H9 (cell line): ENCODE measurements around the gene CTCFL. TPM values are rescaled to one million over a fixed set of nuclear protein-coding genes. Genes with fewer than 3 reads are reported as not detected.

Experiments used
- DNase-seq: peaks from one replicate; pipeline ENCODE4 v3.0.0-alpha.2; 2017
- H2AFZ ChIP-seq: one replicate; pipeline ENCODE4 v1.6.1; 2013; ENCODE audit warnings: mild to moderate bottlenecking, low read length, control low read depth, moderate library complexity
- H2AK5ac ChIP-seq: 2 replicates; pipeline ENCODE4 v1.6.1; 2013; ENCODE audit warnings: low read length, control low read depth, mixed read lengths; ENCODE audit not compliant: insufficient read length
- H2BK120ac ChIP-seq: one replicate; pipeline ENCODE4 v1.6.1; 2013; ENCODE audit warnings: low read depth, mild to moderate bottlenecking, low read length, control low read depth, inconsistent platforms; ENCODE audit not compliant: poor library complexity, severe bottlenecking
- H2BK12ac ChIP-seq: 2 replicates; pipeline ENCODE4 v1.6.1; 2013; ENCODE audit warnings: low read length, control low read depth, mixed read lengths, low read depth; ENCODE audit not compliant: insufficient read length
- H2BK15ac ChIP-seq: 2 replicates; pipeline ENCODE4 v1.6.1; 2013; ENCODE audit warnings: low read depth, low read length, control low read depth
- H2BK20ac ChIP-seq: one replicate; pipeline ENCODE4 v1.6.1; 2013; ENCODE audit warnings: low read depth, mild to moderate bottlenecking, low read length, control low read depth, inconsistent platforms; ENCODE audit not compliant: poor library complexity, severe bottlenecking
- H2BK5ac ChIP-seq: 2 replicates; pipeline ENCODE4 v1.6.1; 2013; ENCODE audit warnings: low read length, control low read depth, mixed read lengths; ENCODE audit not compliant: insufficient read length
- H3K14ac ChIP-seq: 2 replicates; pipeline ENCODE4 v1.6.1; 2013; ENCODE audit warnings: low read length, control low read depth; ENCODE audit not compliant: insufficient read depth
- H3K18ac ChIP-seq: 2 replicates; pipeline ENCODE4 v1.6.1; 2013; ENCODE audit warnings: low read depth, mild to moderate bottlenecking, mixed read lengths, low read length, control low read depth; ENCODE audit not compliant: insufficient read length
- H3K23ac ChIP-seq: 2 replicates; pipeline ENCODE4 v1.6.1; 2013; ENCODE audit warnings: low read length, control low read depth, mixed read lengths, low read depth; ENCODE audit not compliant: insufficient read length
- H3K23me2 ChIP-seq: 2 replicates; pipeline ENCODE4 v1.6.1; 2013; ENCODE audit warnings: low read depth, mild to moderate bottlenecking, mixed read lengths, low read length, control low read depth; ENCODE audit not compliant: insufficient read length, poor library complexity, severe bottlenecking
- H3K27ac ChIP-seq: 2 replicates; pipeline ENCODE4 v1.5.1; 2013; ENCODE audit warnings: low read length, control low read depth, mixed read lengths, low read depth; ENCODE audit not compliant: insufficient read length
- H3K27me3 ChIP-seq: 2 replicates; pipeline ENCODE4 v1.6.1; 2013; ENCODE audit warnings: low read length, control low read depth, inconsistent platforms; ENCODE audit not compliant: insufficient read depth
- H3K4ac ChIP-seq: 2 replicates; pipeline ENCODE4 v1.6.1; 2013; ENCODE audit warnings: low read depth, mild to moderate bottlenecking, control low read depth, inconsistent platforms, low read length, moderate library complexity
- H3K4me1 ChIP-seq: 2 replicates; pipeline ENCODE4 v1.6.1; 2013; ENCODE audit warnings: low read length, control low read depth, inconsistent platforms; ENCODE audit not compliant: insufficient read depth
- H3K4me2 ChIP-seq: 2 replicates; pipeline ENCODE4 v1.6.1; 2013; ENCODE audit warnings: low read length, control low read depth, mixed read lengths; ENCODE audit not compliant: insufficient read length, insufficient read depth
- H3K56ac ChIP-seq: 2 replicates; pipeline ENCODE4 v1.6.1; 2013; ENCODE audit warnings: low read depth, mild to moderate bottlenecking, mixed read lengths, low read length, control low read depth; ENCODE audit not compliant: insufficient read length
- H3K79me1 ChIP-seq: 2 replicates; pipeline ENCODE4 v1.6.1; 2013; ENCODE audit warnings: low read depth, mild to moderate bottlenecking, moderate library complexity, low read length, control low read depth, inconsistent platforms; ENCODE audit not compliant: insufficient read depth, poor library complexity, severe bottlenecking
- H3K79me2 ChIP-seq: 2 replicates; pipeline ENCODE4 v1.6.1; 2013; ENCODE audit warnings: low read length, control low read depth, inconsistent platforms; ENCODE audit not compliant: insufficient read depth
- H3K9ac ChIP-seq: 2 replicates; pipeline ENCODE4 v1.6.1; 2013; ENCODE audit warnings: low read length, control low read depth, mixed read lengths; ENCODE audit not compliant: insufficient read length; ENCODE audit errors: extremely low read depth
- H3K9me3 ChIP-seq: one replicate; pipeline ENCODE4 v1.6.1; 2013; ENCODE audit warnings: low read depth, low read length, inconsistent platforms; ENCODE audit not compliant: control insufficient read depth
- H3T11ph ChIP-seq: one replicate; pipeline ENCODE4 v1.6.1; 2013; ENCODE audit warnings: mild to moderate bottlenecking, low read length, control low read depth, inconsistent platforms
- H4K20me1 ChIP-seq: one replicate; pipeline ENCODE4 v1.6.1; 2013; ENCODE audit not compliant: control insufficient read depth, insufficient read length, insufficient read depth
- H4K5ac ChIP-seq: 2 replicates; pipeline ENCODE4 v1.6.1; 2013; ENCODE audit warnings: low read depth, mild to moderate bottlenecking, mixed read lengths, low read length, control low read depth; ENCODE audit not compliant: insufficient read length
- H4K8ac ChIP-seq: replicated peaks from 2 replicates; pipeline ENCODE4 v1.6.1; 2013; ENCODE audit warnings: low read length, control low read depth, mixed read lengths, low read depth; ENCODE audit not compliant: insufficient read length
- H4K91ac ChIP-seq: 2 replicates; pipeline ENCODE4 v1.6.1; 2013; ENCODE audit warnings: low read depth, mild to moderate bottlenecking, moderate library complexity, mixed read lengths, low read length, control low read depth; ENCODE audit not compliant: insufficient read length
- H3K27ac Mint-ChIP-seq, 3 experiments: 2 replicates in 2 of 3; 3 replicates in 1 of 3; pipeline ENCODE4 v1.8.0; 2020 to 2021; ENCODE audit warnings: mixed read lengths in 3 of 3, mild to moderate bottlenecking in 1 of 3, moderate library complexity in 1 of 3
- H3K27me3 Mint-ChIP-seq: 2 replicates; pipeline ENCODE4 v1.8.0; 2021; ENCODE audit warnings: low read depth, mild to moderate bottlenecking, moderate library complexity, mixed read lengths
- H3K36me3 Mint-ChIP-seq, 3 experiments: 2 replicates in 2 of 3; 3 replicates in 1 of 3; pipeline ENCODE4 v1.8.0; 2020 to 2021; ENCODE audit warnings: low read depth in 3 of 3, mixed read lengths in 3 of 3; ENCODE audit not compliant: insufficient read depth in 1 of 3
- H3K4me1 Mint-ChIP-seq, 2 experiments: 2 replicates each; pipeline ENCODE4 v1.8.0; 2020; ENCODE audit warnings: mixed read lengths in 2 of 2
- H3K4me3 Mint-ChIP-seq, 2 experiments: 2 replicates in 1 of 2; 3 replicates in 1 of 2; pipeline ENCODE4 v1.8.0; 2020 to 2021; ENCODE audit warnings: mild to moderate bottlenecking in 2 of 2, mixed read lengths in 2 of 2, moderate library complexity in 1 of 2
- H3K9me3 Mint-ChIP-seq, 2 experiments: 2 replicates in 1 of 2; 3 replicates in 1 of 2; pipeline ENCODE4 v1.8.0; 2020; ENCODE audit warnings: mild to moderate bottlenecking in 2 of 2, mixed read lengths in 2 of 2, moderate library complexity in 1 of 2
- CTCF ChIP-seq: fragments of 200-600 bp; sonication (generic); conservative IDR thresholded peaks from 3 replicates; pipeline ENCODE4 v1.8.0; 2021; ENCODE audit warnings: antibody characterized with exemption, mild to moderate bottlenecking
- WGBS: extraction: QIAGEN DNeasy Blood & Tissue Kit; methylation state at CpG from one replicate; pipeline ENCODE4 v1.1.7; 2013; ENCODE audit warnings: missing lambda C conversion rate, low lambda C conversion rate, mixed read lengths; ENCODE audit not compliant: insufficient read length; ENCODE audit errors: extremely low coverage; 5-methylcytosine and 5-hydroxymethylcytosine counted together
- total RNA-seq: library from RNA; stranded (reverse); gene quantifications from 2 replicates; pipeline ENCODE4 v1.2.1, GENCODE V29; 2021

The CTCFL gene
- total RNA-seq, 1 experiment from 2014 or later: 0.90 TPM

DNA sequence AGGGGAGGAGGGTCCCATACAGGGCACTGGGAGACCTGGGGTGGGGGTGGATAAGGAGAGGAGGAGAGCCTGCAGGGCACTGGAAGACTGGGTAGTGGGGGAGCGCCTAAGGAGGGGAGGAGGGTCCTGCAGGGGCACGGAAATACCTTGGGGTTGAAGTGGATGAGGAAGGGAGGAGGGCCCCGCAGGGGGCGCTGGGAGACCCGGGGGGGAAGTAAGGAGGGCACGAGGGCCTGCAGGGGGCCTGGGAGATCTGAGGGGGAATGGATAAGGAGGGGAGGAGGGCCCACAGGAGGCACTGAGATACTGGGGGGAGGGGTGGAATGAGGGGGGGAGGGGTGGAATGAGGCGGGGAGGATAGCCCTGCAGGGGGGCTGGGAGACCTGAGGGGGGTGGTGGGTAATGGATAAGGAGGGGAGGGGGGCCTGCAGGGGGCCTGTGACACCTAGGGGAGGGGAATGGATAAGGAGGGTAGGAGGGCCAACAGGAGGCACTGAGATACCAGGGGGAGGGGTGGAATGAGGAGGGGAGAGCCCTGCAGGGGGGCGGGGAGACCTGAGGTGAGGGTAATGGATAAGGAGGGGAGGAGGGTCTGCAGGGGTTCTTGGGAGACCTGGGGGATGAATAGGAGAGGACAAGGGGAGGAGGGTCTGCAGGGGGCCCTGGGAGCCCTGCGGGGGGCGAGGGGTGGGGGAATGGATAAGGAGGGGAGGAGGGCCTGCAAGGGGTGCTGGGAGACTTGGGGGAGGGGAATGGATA is 567 bp upstream of the CTCFL start:
- Histone ChIP-seq H2BK20ac (no peak overlapping the region), H3K9ac (no peak overlapping the region), H2AFZ (no peak overlapping the region), H4K91ac (no peak overlapping the region), H3T11ph (no peak overlapping the region), H3K4ac (no peak overlapping the region), H2BK12ac (no peak overlapping the region), H3K27me3 (no peaks in the 10 kb centered on the region; the same call in 1 of the 2 replicates), H4K5ac (no peak overlapping the region), H3K23me2 (no peaks in the 10 kb centered on the region), H3K14ac (no peak overlapping the region), H2BK120ac (no peak overlapping the region), H3K56ac (no peak overlapping the region), H3K4me2 (no peak overlapping the region), H3K9me3 (no peaks in the 10 kb centered on the region), H3K23ac (no peak overlapping the region), H3K79me2 (no peaks in the 10 kb centered on the region), H3K79me1 (no peaks in the 10 kb centered on the region), H3K4me1 (no peaks in the 10 kb centered on the region; the same call in 1 of the 2 replicates), H3K27ac (no peak overlapping the region), H3K18ac (no peak overlapping the region), H2BK5ac (no peak overlapping the region), H2BK15ac (no peak overlapping the region), H2AK5ac (no peak overlapping the region), H4K8ac (no peak overlapping the region), H4K20me1 (no peaks in the 10 kb centered on the region)
- H3K9me3 Mint-ChIP-seq: no peaks in the 10 kb centered on the region
- no peaks in the 10 kb centered on the region for H3K36me3 Mint-ChIP-seq
- no peak for DNase-seq
- WGBS: no CpG with 5 or more reads among the region's 10 CpGs
- H3K4me3 Mint-ChIP-seq: no peak overlapping the region
- peaks cover 2% of the 10 kb centered on the region; the same call in 1 of the 2 replicates for H3K27me3 Mint-ChIP-seq
- H3K4me1 Mint-ChIP-seq: peaks cover 24 to 27% of the 10 kb centered on the region in 2 experiments
- no peak for TF ChIP-seq CTCF
- H3K27ac Mint-ChIP-seq: no peak overlapping the region
